ENCODE measurements around the gene HBZ. TPM values are rescaled to one million over a fixed set of nuclear protein-coding genes. Genes with fewer than 3 reads are reported as not detected.
"Not testable (repeated sequence)": the region's sequence is repeated elsewhere in the genome, so short reads cannot be mapped to it uniquely, and the experiment has no call there.

HBZ gene
- total RNA-seq, 4 donors from 2014 or later: not detected

- Histone ChIP-seq H3K27ac (no peak overlapping the region), H3K9me3 (no peaks in the 10 kb centered on the region), H3K36me3 (no peaks in the 10 kb centered on the region), H3K27me3 (no peaks in the 10 kb centered on the region), H3K4me1 (peaks cover 2 to 7% of the 10 kb centered on the region in 2 donors), H3K4me3 (replicated peaks in 1 of 3) (no peak overlapping the region)
- no peak for DNase-seq
- 91 to 95% methylated on average over 1 of the region's 1 CpG for WGBS, 2 donors
- TF ChIP-seq POLR2A (IDR thresholded peaks at IDR 0.05) (no peak), CTCF (IDR thresholded peaks at IDR 0.05) (no peak)
- intact Hi-C loops (cut with DNase I): no loop called here
Measured at GRCh38 chr16:122361-122760, 30.1 kb upstream of the HBZ start.

GRCh38 chr16:123558-124350 is 28.7 kb upstream of the HBZ start:
- H3K4me3 ChIP-seq (replicated peaks in 1 of 3); H3K27me3 ChIP-seq; H3K9me3 ChIP-seq; H3K27ac ChIP-seq; DNase-seq; H3K4me1 ChIP-seq; intact Hi-C loops (cut with DNase I); H3K36me3 ChIP-seq: not testable (repeated sequence)
- WGBS, 2 donors: 89 to 90% methylated on average over 13 to 19 of the region's 19 CpGs

GRCh38 chr16:125011-125410 is 27.4 kb upstream of the HBZ start:
- Histone ChIP-seq H3K4me1 (no peaks in the 10 kb centered on the region), H3K27ac (no peak overlapping the region), H3K36me3 (no peaks in the 10 kb centered on the region), H3K4me3 (replicated peaks in 1 of 3) (no peak overlapping the region), H3K9me3 (no peaks in the 10 kb centered on the region), H3K27me3 (no peaks in the 10 kb centered on the region)
- TF ChIP-seq POLR2A (IDR thresholded peaks at IDR 0.05) (no peak), CTCF (IDR thresholded peaks at IDR 0.05) (no peak)
- intact Hi-C loops (cut with DNase I): no loop called here
- WGBS, 2 donors: 91 to 94% methylated on average over 3 of the region's 3 CpGs
- no peak for DNase-seq

- Histone ChIP-seq H3K27me3 (no peaks in the 10 kb centered on the region), H3K36me3 (no peaks in the 10 kb centered on the region), H3K9me3 (no peaks in the 10 kb centered on the region), H3K4me1 (no peaks in the 10 kb centered on the region), H3K27ac (no peak overlapping the region), H3K4me3 (replicated peaks in 1 of 3) (no peak overlapping the region)
- no peak for TF ChIP-seq CTCF (IDR thresholded peaks at IDR 0.05)
- no peak for TF ChIP-seq POLR2A (IDR thresholded peaks at IDR 0.05)
- DNase-seq: no peak
- 100% methylated on average over 2 of the region's 2 CpGs; no CpG with 5 or more reads in 1 of the 2 donors for WGBS, 2 donors
- intact Hi-C loops (cut with DNase I): no loop called here
Measured at GRCh38 chr16:129075-129474, 23.4 kb upstream of the HBZ start.

- H3K4me3 ChIP-seq (replicated peaks in 1 of 3): no peak overlapping the region
- H3K27ac ChIP-seq: no peak overlapping the region
- intact Hi-C loops (cut with DNase I): no loop called here
- no peak for TF ChIP-seq CTCF (IDR thresholded peaks at IDR 0.05)
- no peak for TF ChIP-seq POLR2A (IDR thresholded peaks at IDR 0.05)
- H3K4me1 ChIP-seq: no peaks in the 10 kb centered on the region
- H3K27me3 ChIP-seq: no peaks in the 10 kb centered on the region
- 95 to 96% methylated on average over 15 of the region's 15 CpGs for WGBS, 2 donors
- H3K36me3 ChIP-seq: no peaks in the 10 kb centered on the region
- no peak for DNase-seq
- no peaks in the 10 kb centered on the region for H3K9me3 ChIP-seq
Measured at GRCh38 chr16:130533-131173, 21.8 kb upstream of the HBZ start.
